BE2C (cell line): ENCODE data around the gene PLCG1.

ENCODE experiments used
- DNase-seq: peaks from one replicate; pipeline ENCODE4 v3.0.0-alpha.2; 2020
- H3K27me3 ChIP-seq: fragments of 250-450 bp; sonication (Bioruptor Pico); 2 replicates; pipeline ENCODE4 v1.5.1; 2020; ENCODE audit warnings: mild to moderate bottlenecking
- H3K36me3 ChIP-seq: fragments of 250-450 bp; sonication (Bioruptor Pico); 2 replicates; pipeline ENCODE4 v1.5.1; 2020; ENCODE audit warnings: mild to moderate bottlenecking
- H3K4me1 ChIP-seq: fragments of 250-450 bp; sonication (Bioruptor Pico); 2 replicates; pipeline ENCODE4 v1.5.1; 2020
- H3K4me3 ChIP-seq: 2 replicates; pipeline ENCODE4 v1.5.1; 2011; ENCODE audit warnings: low read depth, low read length
- H3K9me3 ChIP-seq: fragments of 250-450 bp; sonication (Bioruptor Pico); 2 replicates; pipeline ENCODE4 v1.5.1; 2020
- TF ChIP-seq, protein P1 (sequence below): IDR thresholded peaks from 2 replicates; pipeline ENCODE4 v1.5.1; 2012; ENCODE audit warnings: mild to moderate bottlenecking, low read depth, low read length

The PLCG1 gene

DNA sequence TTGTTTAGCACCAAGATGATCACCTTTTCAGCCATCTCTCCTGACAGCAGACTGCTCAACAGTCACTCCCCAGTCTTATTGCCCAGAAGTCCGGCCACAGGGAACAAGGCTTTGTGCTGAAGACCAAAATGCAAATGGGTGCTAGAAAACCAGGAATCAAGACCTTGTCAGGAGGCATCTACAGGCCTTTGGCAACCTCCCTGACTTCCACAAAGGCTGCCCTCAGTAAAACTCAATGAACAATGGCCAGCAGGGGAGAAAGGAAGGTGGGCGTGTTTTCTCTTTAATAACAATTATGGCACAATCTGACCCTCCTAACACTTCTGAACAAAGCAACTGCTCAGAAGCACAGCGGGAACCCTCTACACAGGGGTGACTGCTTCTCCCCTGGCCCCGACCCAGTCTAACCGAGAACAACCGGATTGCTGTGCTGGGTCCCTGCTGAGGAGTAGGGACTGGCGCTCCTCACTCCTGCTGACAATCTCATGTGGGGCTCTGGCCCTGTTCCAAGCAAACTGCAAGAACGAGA lies 41.6 kb downstream of the PLCG1 start:
- no peaks in the 10 kb centered on the region for H3K27me3 ChIP-seq
- peaks cover 25% of the 10 kb centered on the region for H3K36me3 ChIP-seq
- no peak overlapping the region for H3K4me3 ChIP-seq
- TF ChIP-seq, protein P1, sequence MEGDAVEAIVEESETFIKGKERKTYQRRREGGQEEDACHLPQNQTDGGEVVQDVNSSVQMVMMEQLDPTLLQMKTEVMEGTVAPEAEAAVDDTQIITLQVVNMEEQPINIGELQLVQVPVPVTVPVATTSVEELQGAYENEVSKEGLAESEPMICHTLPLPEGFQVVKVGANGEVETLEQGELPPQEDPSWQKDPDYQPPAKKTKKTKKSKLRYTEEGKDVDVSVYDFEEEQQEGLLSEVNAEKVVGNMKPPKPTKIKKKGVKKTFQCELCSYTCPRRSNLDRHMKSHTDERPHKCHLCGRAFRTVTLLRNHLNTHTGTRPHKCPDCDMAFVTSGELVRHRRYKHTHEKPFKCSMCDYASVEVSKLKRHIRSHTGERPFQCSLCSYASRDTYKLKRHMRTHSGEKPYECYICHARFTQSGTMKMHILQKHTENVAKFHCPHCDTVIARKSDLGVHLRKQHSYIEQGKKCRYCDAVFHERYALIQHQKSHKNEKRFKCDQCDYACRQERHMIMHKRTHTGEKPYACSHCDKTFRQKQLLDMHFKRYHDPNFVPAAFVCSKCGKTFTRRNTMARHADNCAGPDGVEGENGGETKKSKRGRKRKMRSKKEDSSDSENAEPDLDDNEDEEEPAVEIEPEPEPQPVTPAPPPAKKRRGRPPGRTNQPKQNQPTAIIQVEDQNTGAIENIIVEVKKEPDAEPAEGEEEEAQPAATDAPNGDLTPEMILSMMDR = no peak
- peak; percentile 67 for DNase-seq
- H3K4me1 ChIP-seq = peaks cover 6% of the 10 kb centered on the region
- H3K9me3 ChIP-seq = no peaks in the 10 kb centered on the region

DNA sequence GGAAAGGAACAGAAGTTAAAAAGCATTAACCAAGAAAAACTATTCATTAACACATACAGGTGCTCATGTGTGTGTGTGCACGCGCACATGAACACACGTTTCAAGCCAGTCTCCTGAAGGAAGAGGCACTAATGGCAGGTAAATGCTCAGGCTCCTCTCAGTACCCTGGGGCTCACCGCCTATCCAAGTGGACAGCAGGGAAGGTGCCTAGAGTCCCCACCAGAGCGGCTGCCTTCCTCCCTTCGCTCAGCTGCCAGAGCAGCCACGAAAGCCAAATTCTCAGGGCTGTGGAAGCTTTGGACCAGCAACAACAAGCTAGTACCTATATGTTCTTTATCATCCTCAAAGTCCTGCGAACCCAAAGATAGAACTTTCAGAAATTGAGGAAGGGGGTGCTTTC lies 42.6 kb downstream of the PLCG1 start:
- H3K9me3 ChIP-seq = no peaks in the 10 kb centered on the region
- TF ChIP-seq, protein P1 = no peak
- H3K4me1 ChIP-seq = peaks cover 10% of the 10 kb centered on the region
- no peak for DNase-seq
- H3K4me3 ChIP-seq = no peak overlapping the region
- no peaks in the 10 kb centered on the region for H3K27me3 ChIP-seq
- peaks cover 16% of the 10 kb centered on the region for H3K36me3 ChIP-seq

DNA sequence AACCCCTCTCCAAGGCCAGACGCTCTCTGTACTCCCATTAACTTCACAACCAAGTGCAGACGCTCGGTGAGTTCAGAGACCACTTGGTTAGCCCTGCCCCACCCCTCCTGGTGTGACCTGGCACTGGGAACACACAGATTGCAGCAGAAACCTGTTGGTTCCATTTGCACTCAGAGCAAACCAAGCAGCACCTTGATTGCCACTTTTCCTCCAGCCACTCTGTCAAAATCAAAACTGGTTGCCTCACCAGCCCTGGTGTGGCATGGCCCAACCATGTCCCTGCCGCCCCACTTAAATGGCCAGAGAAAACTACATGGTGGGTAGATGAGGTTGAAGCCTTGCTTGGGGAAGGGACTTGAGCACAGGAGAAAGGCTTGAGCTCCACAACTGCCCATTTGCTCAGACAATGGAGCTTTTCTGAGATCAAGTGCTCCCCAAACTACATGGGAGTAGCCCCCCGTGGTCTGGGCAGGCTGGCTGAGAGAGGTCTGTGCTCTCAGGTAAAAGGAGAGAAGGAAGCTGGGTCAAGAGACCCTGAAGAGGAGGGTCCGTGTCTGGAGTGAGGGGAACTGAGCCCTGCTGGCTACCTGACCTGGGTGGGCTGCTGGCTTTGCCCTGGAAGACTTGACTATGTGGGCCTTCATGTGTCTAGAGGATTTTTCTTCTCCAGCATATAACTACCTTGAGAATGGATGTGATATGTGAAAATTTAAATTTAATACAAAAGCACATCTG lies 43.4 kb downstream of the PLCG1 start:
- Histone ChIP-seq H3K27me3 (no peaks in the 10 kb centered on the region), H3K36me3 (peaks cover 15% of the 10 kb centered on the region), H3K4me1 (peaks cover 18% of the 10 kb centered on the region), H3K9me3 (no peaks in the 10 kb centered on the region), H3K4me3 (no peak overlapping the region)
- TF ChIP-seq, protein P1 = no peak
- DNase-seq = no peak

DNA sequence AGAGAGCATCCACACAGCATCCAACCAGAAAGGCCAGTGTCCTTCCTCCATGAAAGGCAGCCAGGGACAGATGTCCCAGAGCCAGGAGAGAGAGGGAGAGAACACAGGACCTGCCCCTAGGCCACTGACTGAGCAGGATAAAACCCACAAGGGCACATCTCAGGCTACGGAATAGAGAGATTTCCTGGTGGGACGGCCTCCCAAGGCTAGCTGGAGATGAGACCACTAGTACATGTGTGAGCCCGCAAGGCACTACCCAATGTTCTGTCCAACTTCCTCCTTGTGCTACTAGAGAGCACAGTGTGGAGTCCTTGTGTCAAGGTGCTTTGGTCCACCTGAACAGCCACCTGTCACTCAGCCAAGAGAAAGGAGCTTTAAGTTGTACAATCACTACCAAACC lies 44.2 kb downstream of the PLCG1 start:
- H3K4me1 ChIP-seq = peaks cover 20% of the 10 kb centered on the region
- H3K27me3 ChIP-seq = no peaks in the 10 kb centered on the region
- H3K36me3 ChIP-seq = peaks cover 9% of the 10 kb centered on the region
- no peak for DNase-seq
- H3K4me3 ChIP-seq = no peak overlapping the region
- H3K9me3 ChIP-seq = no peaks in the 10 kb centered on the region
- TF ChIP-seq, protein P1 = no peak

DNA sequence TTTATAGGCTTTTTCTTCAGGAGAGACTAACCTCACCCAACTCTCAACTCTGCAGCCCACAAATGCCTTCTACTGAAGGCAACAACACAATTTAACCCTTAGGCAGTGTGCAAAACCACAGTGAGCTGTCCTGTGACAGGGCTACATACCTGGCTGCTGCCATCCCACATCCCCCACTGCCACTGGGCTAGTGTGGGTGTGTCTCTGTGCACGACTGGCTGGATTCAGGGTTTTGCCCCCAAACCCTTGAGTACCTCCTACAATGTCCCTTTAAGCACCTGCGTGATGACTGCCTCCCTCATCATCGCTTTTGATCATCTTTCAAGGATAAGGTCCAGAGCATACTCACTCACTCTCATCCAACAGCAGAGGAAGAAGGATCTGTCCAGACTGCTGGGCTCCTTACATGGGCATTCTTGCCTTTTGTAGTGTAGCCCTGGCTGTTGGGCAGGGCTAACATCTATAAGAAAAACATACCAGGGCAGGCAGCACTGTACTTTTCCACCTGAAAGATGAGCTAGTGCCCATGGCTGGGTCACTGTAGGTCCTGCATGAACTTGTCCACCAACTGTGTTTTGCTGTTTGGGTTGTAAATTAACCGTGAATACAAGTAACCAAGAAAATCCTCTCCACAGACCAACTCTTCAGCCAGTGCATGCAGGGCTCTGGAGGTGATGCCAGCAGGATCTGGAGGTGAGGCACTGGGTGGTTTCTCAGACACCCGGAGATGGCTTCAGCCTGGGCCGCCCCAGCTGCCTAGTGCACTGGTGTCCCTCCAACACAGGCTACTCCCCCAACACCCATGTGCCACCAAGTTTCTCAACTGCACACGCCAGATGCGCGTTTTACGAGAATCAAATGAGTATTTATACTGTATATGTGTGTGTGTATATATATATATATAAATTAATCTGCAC lies 45.2 kb downstream of the PLCG1 start:
- H3K4me3 ChIP-seq = no peak overlapping the region
- no peaks in the 10 kb centered on the region for H3K9me3 ChIP-seq
- H3K36me3 ChIP-seq = peaks cover 2% of the 10 kb centered on the region
- no peaks in the 10 kb centered on the region for H3K27me3 ChIP-seq
- DNase-seq = no peak
- TF ChIP-seq, protein P1 = no peak
- peaks cover 20% of the 10 kb centered on the region for H3K4me1 ChIP-seq
